Endothelial cell (in vitro differentiated cells): ENCODE data around the gene MAML2. TPM values are rescaled to one million over a fixed set of nuclear protein-coding genes. Genes with fewer than 3 reads are reported as not detected.

Experiments
- DNase-seq: peaks from one replicate; pipeline ENCODE4 v3.0.0; 2021; ENCODE audit warnings: low spot score
- H3K27ac Mint-ChIP-seq: one replicate; pipeline ENCODE4 v1.8.0; 2021; ENCODE audit warnings: mixed read lengths, inconsistent platforms; ENCODE audit not compliant: unreplicated experiment
- H3K27me3 Mint-ChIP-seq: one replicate; pipeline ENCODE4 v1.8.0; 2021; ENCODE audit warnings: mild to moderate bottlenecking, moderate library complexity, mixed read lengths, inconsistent platforms; ENCODE audit not compliant: unreplicated experiment
- H3K36me3 Mint-ChIP-seq: one replicate; pipeline ENCODE4 v1.8.0; 2021; ENCODE audit warnings: mild to moderate bottlenecking, low read depth, mixed read lengths, inconsistent platforms; ENCODE audit not compliant: unreplicated experiment
- H3K4me1 Mint-ChIP-seq: one replicate; pipeline ENCODE4 v1.8.0; 2021; ENCODE audit warnings: mild to moderate bottlenecking, mixed read lengths, inconsistent platforms; ENCODE audit not compliant: unreplicated experiment
- H3K4me3 Mint-ChIP-seq: one replicate; pipeline ENCODE4 v1.8.0; 2021; ENCODE audit warnings: mild to moderate bottlenecking, mixed read lengths, inconsistent platforms; ENCODE audit not compliant: unreplicated experiment
- H3K9me3 Mint-ChIP-seq: one replicate; pipeline ENCODE4 v1.8.0; 2021; ENCODE audit warnings: mixed read lengths, inconsistent platforms; ENCODE audit not compliant: unreplicated experiment
- CTCF ChIP-seq: fragments of 200-600 bp; sonication (generic); IDR thresholded peaks from one replicate; pipeline ENCODE4 v1.5.0; 2021; ENCODE audit warnings: antibody characterized with exemption; ENCODE audit not compliant: unreplicated experiment
- microRNA-seq: library from miRNA; unstranded; fragments of <30 nt; microRNA quantifications from one replicate; pipeline ENCODE4, GENCODE V29; 2020; ENCODE audit not compliant: unreplicated experiment
- total RNA-seq: library from RNA; stranded (reverse); fragmentation: NEBNext Ultra II Directional; extraction: Animal tissue kit (Norgen Biotek cat#: 25700); gene quantifications from one replicate; pipeline ENCODE4 v1.2.1, GENCODE V29; 2021; ENCODE audit not compliant: unreplicated experiment

The MAML2 gene
- total RNA-seq, 1 donor from 2014 or later: 6.2 TPM

DNA sequence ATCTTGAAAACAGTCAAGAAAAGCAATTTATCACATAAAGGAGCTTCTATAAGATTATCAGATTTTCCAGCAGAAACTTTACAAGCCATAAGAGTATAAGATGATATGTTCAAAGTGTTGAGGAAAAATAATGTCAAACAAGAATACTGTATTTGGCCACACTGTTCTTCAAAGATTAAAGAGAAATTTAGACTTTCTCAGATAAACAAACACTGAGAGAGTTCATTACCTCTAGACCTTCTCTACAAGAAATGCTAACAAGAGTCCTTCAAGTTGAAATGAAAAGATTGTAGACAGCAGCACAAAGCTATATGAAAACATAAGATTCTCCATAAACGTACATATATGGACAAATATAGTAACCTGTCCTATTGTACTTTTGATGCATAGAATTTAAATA lies 411.1 kb downstream of the MAML2 start:
- DNase-seq: no peak
- peaks cover 7% of the 10 kb centered on the region for H3K36me3 Mint-ChIP-seq
- no peak overlapping the region for H3K4me3 Mint-ChIP-seq
- H3K27ac Mint-ChIP-seq: no peak overlapping the region
- TF ChIP-seq CTCF: no peak
- peaks cover 2% of the 10 kb centered on the region for H3K27me3 Mint-ChIP-seq
- no peaks in the 10 kb centered on the region for H3K9me3 Mint-ChIP-seq
- H3K4me1 Mint-ChIP-seq: peaks cover 14% of the 10 kb centered on the region

DNA sequence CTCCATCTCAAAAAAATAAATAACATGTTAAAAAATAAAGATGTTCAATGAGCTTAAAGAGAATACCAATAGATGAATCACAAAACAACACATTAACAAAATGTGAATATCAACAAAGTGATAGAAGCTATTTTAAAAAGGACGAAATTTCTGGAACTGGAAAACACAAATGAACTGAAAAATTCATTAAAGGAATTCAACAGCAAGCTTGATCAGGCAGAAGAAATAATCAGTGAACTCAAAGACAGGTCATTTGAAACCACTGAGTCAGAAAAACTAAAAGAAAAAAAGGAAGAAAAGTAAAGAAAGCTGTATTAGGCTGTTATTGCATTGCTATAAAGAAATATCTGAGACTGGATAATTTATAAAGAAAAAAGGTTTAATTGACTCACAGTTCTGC lies 412.0 kb downstream of the MAML2 start:
- H3K27me3 Mint-ChIP-seq: peaks cover 2% of the 10 kb centered on the region
- peaks cover 14% of the 10 kb centered on the region for H3K4me1 Mint-ChIP-seq
- no peak overlapping the region for H3K27ac Mint-ChIP-seq
- H3K9me3 Mint-ChIP-seq: no peaks in the 10 kb centered on the region
- DNase-seq: no peak
- peaks cover 7% of the 10 kb centered on the region for H3K36me3 Mint-ChIP-seq
- TF ChIP-seq CTCF: no peak
- H3K4me3 Mint-ChIP-seq: no peak overlapping the region

DNA sequence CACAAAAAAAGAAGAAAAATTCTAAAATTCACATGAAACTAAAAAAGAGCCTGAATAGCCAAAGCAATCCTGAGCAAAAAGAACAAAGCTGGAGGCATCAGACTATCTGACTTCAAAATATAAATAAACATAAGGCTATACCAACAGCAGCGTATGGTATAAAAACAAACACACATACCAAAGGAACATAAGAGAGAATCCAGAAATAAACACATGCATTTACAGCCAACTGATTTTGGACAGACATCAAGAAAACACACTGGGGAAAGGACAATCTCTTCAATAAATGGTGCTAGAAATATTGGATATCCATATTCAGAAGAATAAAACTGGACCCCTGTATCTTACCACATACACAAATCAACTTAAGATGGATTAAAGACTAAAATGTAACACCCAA lies 416.3 kb downstream of the MAML2 start:
- Mint-ChIP-seq H3K4me1 (peaks cover 23% of the 10 kb centered on the region), H3K27ac (no peak overlapping the region), H3K36me3 (peaks cover 13% of the 10 kb centered on the region), H3K4me3 (no peak overlapping the region), H3K27me3 (peaks cover 6% of the 10 kb centered on the region), H3K9me3 (no peaks in the 10 kb centered on the region)
- DNase-seq: no peak
- TF ChIP-seq CTCF: no peak

Small RNAs within 50 kb of the gene (microRNA-seq; reads per million reads assigned to microRNA genes)
- gene MIR1260B: 3.0 reads per million, percentile 38 among the genes with 10 or more reads in this experiment

Other genes starting within 250 kb of the MAML2 start
- gene CCDC82, start 46.7 kb upstream of the MAML2 start, total RNA-seq: 34.1 TPM
- gene JRKL, start 46.8 kb upstream of the MAML2 start, total RNA-seq: 7.2 TPM